Amygdala (tissue), 56 donors: Measurements from ENCODE around the gene RPL10A.
A peak's percentile ranks its signal among the peaks of the same experiment; 100 is the strongest.

ENCODE experiments used
- DNase-seq, 56 donors: peaks; one replicate each; lab custom pipeline; 2025; lab: John Stamatoyannopoulos, UW

Gene RPL10A

DNA sequence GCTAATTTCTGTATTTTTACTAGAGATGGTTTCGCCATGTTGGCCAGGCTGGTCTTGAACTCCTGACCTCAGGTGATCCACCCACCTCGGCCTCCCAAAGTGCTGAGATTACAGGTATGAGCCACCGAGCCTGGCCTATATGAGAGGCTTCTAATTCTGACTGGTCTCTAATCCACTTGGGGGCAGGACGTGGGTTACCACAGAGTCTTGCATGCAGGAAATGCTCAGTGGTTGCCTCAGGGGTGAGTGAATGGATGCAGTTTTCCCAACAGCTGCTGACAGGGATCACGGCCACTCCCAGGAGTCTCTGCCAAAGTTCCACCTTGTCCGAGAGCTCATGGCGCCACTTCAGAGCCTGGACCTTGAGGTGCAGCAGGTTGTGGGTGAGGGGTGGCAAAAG is 22.5 kb upstream of the RPL10A start:
- no peak for DNase-seq

DNA sequence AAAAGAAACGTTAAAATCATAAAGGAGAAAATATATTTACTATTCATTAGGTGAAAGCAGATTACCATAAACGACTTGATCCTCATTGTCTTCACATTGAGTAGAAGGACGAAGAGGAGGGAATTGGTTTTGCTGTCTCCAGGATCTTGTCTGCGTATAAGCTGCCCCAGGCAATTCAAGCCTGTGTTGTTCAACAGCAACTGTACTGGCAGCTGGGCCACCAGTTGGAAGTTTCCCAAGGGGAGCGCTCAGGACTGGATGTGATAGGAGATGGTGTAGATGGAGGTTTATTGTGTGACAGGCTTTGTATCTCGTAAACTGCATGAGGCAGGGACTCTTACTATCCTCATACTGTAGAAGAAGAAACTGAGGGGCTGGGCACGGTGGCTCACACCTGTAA is 20.0 kb upstream of the RPL10A start:
- DNase-seq, result no peak

GRCh38 chr6:35449287-35449881 is 18.8 kb upstream of the RPL10A start:
- peak in 18 of 56 donors; percentile 8 to 64 (median 27) for DNase-seq

GRCh38 chr6:35451354-35452182 is 16.6 kb upstream of the RPL10A start:
- DNase-seq, result peak in 2 of 56 donors; percentile 12

GRCh38 chr6:35452183-35453090 is 15.8 kb upstream of the RPL10A start, which contains the start of gene FANCE:
TSS of gene FANCE (plus strand) at chr6:35452338. CDS start at chr6:35452546, 208 bp downstream.
- DNase-seq, result peak in 55 of 56 donors; percentile 50 to 95 (median 81)

- DNase-seq, result no peak
Measured at GRCh38 chr6:35453236-35453635, 15.0 kb upstream of the RPL10A start.

GRCh38 chr6:35454391-35455110 is 13.7 kb upstream of the RPL10A start:
- DNase-seq, result no peak

DNA sequence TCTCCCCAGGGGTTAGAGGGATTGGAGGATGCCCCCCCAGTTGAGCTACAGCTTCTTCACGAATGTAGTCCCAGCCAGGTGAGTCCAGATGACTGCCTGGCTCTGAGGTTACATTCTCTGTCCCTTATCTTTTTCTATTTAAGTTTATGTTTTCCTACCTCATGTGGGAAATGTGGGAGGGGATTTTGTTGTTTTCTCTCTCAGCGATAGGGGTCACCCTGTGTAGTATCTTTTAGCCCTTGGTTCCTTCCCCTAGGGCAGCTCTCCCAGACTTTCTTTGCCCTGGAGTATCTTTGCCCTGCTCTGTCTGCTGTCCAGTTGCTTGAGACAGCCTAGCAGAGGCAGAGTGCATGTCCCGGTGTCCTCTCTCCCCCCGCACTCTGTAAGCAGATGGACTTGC is 10.3 kb upstream of the RPL10A start:
- DNase-seq, result no peak

- no peak for DNase-seq
Measured at GRCh38 chr6:35461270-35461669, 6.9 kb upstream of the RPL10A start.

GRCh38 chr6:35463292-35463691 is 4.9 kb upstream of the RPL10A start:
- DNase-seq, result no peak

DNA sequence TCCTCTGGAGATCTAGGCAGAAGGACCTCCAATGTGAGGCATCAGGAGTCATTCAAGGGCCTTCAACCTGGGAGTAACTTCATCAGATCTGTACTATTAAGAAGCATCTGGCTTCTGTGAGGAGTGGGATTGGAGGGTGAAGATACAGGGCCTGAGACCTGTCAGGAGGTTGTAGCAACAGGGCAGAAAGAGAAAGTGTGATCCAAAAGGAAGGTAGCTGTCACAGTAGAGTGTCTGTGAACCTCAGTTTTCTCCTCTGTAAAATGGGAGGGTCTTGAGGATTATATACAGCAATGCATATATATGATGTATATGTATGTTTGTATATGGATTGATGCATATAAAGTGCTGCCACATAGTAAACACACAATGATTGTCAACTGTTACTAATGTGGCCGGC is 2.6 kb upstream of the RPL10A start:
- DNase-seq, result no peak

DNA sequence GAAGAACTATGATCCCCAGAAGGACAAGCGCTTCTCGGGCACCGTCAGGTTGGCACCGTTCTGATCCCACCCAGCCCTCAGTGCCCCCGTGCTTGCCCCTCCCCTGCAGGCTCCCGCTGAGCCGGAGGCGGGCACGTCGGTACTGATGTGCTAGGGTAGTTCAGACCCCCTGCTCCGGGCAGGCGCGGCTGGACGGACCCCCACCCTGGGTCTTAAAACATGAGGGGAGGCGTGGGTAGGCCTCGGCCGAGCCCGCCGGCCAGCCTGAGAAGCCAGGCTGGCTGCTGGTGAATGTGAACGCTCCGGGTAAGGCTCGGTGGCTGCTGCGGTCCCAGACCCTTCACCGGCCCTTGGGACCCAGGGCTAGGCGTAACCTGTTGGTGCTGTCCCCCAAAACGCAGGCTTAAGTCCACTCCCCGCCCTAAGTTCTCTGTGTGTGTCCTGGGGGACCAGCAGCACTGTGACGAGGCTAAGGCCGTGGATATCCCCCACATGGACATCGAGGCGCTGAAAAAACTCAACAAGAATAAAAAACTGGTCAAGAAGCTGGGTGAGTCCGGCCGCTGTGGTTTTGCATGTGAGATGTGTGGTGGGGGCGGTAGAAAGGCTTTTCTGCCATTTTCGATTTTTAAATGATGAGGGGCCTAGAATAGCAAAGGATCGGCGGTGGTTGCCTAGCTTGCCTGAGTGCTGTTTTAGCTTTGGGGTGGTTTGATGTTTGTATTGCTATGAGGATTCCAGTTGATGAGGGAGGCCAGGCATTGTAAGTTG is 964 bp downstream of the RPL10A start:
- DNase-seq, result peak in 6 of 56 donors; percentile 51 to 75 (median 62)

DNA sequence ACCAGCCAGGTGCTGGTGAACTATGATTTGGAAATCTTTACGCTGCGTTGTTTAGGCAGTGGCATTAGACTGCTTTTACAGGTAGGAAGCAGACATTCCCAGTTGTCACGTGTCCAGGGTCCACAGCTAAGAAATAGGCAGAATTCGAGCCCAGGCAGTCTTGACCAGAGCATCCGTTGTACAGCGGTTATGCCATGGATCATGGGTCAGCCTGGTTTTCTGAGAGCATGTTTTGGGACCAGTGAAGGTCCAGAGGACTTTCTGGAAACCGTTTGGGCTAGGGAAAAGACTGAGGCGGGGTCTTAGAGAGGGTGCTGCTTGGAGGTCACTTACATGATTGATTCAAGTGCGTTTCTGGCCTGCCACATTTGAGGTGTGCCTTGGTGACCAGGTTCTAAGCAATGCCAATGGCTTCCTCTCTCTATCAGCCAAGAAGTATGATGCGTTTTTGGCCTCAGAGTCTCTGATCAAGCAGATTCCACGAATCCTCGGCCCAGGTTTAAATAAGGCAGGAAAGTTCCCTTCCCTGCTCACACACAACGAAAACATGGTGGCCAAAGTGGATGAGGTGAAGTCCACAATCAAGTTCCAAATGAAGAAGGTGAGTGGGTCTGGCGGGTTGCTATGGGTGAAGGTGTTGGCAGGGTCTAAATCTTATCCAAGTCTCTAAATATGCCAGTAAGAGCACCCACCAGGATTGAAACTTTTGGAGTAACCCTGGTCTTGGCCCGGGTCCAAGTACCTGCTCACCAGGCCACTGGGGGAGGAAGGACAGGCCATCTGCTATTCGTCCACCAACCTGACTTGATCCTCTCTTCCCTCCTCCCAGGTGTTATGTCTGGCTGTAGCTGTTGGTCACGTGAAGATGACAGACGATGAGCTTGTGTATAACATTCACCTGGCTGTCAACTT is 1.8 kb downstream of the RPL10A start:
- DNase-seq, result peak in 1 of 56 donors; percentile 8

DNA sequence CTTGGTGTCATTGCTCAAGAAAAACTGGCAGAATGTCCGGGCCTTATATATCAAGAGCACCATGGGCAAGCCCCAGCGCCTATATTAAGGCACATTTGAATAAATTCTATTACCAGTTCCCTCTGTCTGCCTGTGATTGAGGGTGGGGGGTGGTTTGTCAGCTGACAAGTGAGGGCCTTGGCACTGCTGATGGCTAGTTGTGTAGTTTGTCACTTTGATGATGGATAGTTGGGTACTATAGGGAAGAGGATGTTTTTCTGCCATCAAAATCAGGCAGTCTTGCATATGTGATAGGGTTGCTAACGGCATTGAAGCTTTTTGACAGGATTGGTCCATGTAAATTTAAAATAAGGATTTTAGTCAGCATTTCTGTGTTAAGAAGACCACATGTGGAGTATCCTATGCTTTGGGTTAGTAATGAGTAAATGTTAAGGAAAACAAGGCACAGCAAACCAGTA is 2.5 kb downstream of the RPL10A start:
- DNase-seq, result no peak

- DNase-seq, result no peak
Measured at GRCh38 chr6:35471836-35472345, 3.7 kb downstream of the RPL10A start.

- DNase-seq, result no peak
Measured at GRCh38 chr6:35473075-35473849, 5.1 kb downstream of the RPL10A start.

DNA sequence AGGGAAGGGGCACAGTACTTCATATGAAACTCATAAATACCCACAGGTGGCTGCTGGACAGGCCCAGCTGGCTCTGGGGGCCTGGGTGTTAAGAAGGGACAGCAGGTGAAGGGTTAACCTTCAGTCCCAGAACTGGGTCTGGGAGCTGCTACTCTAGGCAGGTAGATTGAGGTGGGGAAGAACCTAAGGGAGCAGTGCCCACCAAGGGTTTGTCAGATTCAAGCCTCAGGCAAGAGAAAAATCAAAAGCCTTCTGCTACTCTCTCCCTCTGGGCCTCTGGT is 5.6 kb downstream of the RPL10A start:
- no peak for DNase-seq
